ENCODE measurements around the gene HPGDS. TPM values are rescaled to one million over a fixed set of nuclear protein-coding genes. Genes with fewer than 3 reads are reported as not detected.

HPGDS gene
- total and polyA plus RNA-seq, 10 of the 15 experiments (the other 5 are each of a cell fraction or from before 2014, with no cell fraction given), result not detected

GRCh38 chr4:94306713-94307112, 35.9 kb downstream of the HPGDS start:
- ATAC-seq, result no peak
- in situ Hi-C loops (cut with MboI), result no loop called here
- POLR2A ChIA-PET, result no interaction called here

DNA sequence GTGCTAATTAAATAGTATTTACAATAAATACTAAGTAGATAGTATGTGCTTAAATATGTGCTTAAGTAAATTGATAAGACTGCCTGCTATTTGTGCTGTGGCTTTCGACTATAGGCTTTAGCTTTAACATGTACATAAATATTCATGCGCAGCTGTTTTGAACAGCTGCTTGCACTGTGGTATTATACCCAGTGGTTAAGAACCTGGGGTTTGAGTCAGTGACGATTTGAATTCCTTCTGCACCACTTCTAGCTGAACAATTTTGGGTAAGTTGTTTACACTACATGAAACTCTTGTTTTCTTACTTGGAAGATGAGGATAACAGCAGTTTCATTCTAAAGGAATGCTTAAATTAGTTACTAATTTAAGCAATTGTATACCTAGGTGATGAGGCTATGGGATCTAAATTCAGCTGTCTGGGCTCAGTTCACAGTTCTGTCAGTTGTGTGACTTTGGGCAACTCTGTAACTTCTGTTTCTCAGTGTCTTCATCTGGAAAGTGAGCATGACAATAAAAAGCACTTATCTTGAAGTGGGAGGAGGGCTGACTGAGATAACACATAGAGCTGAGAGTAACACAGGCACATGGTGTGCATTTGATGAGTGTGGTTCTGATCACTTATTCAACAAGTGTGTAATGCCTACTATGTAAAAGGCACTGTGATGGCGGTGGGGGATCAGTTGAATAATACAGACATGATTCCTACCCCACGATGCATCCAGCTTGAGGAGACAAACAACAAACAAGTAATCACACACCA, 37.0 kb downstream of the HPGDS start:
- H3K4me1 ChIP-seq (ENCODE audit: control insufficient read depth, insufficient read depth, low read length), result no peaks in the 10 kb centered on the region
- WGBS (ENCODE audit: insufficient coverage, insufficient replicate concordance, low lambda C conversion rate, missing lambda C conversion rate), result 63% methylated on average over 5 of the region's 5 CpGs
- FAIRE-seq (no peak), DNase-seq (ENCODE audit: low read depth, low spot score) (no peak), ATAC-seq (no peak)
- POLR2A ChIA-PET, result no interaction called here
- no peaks in the 10 kb centered on the region for H3K27me3 ChIP-seq (replicated peaks in 1 of 2; ENCODE audit: control insufficient read depth in 2 of 2, insufficient read depth in 2 of 2, low read length in 1 of 2)
- in situ Hi-C loops (cut with MboI), result no loop called here
- H3K4me2 ChIP-seq (ENCODE audit: control insufficient read depth, insufficient read depth), result no peak overlapping the region
- H3K9ac ChIP-seq (ENCODE audit: control insufficient read depth, insufficient read depth, low read length), result no peak overlapping the region
- CTCF ChIA-PET, result interaction anchor here (0.6 to 3.3 kb wide), 5 partner anchors 21 to 468 kb away, joined by 3 to 20 read pairs (median 3); no protein-coding TSS in a partner anchor
- H3K36me3 ChIP-seq (ENCODE audit: control insufficient read depth in 2 of 2, insufficient read depth in 2 of 2, low read length in 1 of 2), result no peaks in the 10 kb centered on the region
- H4K20me1 ChIP-seq (ENCODE audit: control insufficient read depth, insufficient read depth), result no peaks in the 10 kb centered on the region
- SMC1A ChIA-PET (ENCODE audit: uncharacterized antibody, unreplicated experiment), result interaction anchor here (0.9 to 1.1 kb wide), 2 partner anchors 306 to 315 kb away, joined by 3 read pairs; no protein-coding TSS in a partner anchor
- no peak overlapping the region for H2AFZ ChIP-seq (ENCODE audit: control insufficient read depth, low read depth, low read length)
- intact Hi-C loops (cut with micrococcal nuclease; ENCODE audit: unreplicated experiment), result loop anchor here (2.0 to 5.0 kb wide), 2 partner anchors 291 to 513 kb away; no protein-coding TSS in a partner anchor
- RAD21 ChIA-PET (ENCODE audit: unreplicated experiment), result no interaction called here
- H3K27ac ChIP-seq (ENCODE audit: control insufficient read depth, insufficient read depth), result no peak overlapping the region
- no TSS peak for BruUV-seq (replicated peaks)
- H3K9me3 ChIP-seq (replicated peaks; ENCODE audit: control insufficient read depth, insufficient read depth, low read length), result no peaks in the 10 kb centered on the region
- no peak for TF ChIP-seq NFXL1 (IDR thresholded peaks at IDR 0.05; ENCODE audit: borderline replicate concordance)
- no peak for TF ChIP-seq MXI1 (IDR thresholded peaks at IDR 0.05; ENCODE audit: low read depth, low read length)
- TF ChIP-seq TCF12 (IDR thresholded peaks at IDR 0.05; ENCODE audit: low read depth, low read length), result no peak
- TF ChIP-seq ZNF274 (IDR thresholded peaks at IDR 0.05; ENCODE audit: insufficient read depth, insufficient read length), result no peak
- TF ChIP-seq ZNF622 (IDR thresholded peaks at IDR 0.05), result no peak
- TF ChIP-seq ZNF207 (IDR thresholded peaks at IDR 0.05; ENCODE audit: borderline replicate concordance), result no peak
- TF ChIP-seq, protein P1, sequence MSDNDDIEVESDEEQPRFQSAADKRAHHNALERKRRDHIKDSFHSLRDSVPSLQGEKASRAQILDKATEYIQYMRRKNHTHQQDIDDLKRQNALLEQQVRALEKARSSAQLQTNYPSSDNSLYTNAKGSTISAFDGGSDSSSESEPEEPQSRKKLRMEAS (IDR thresholded peaks at IDR 0.05; ENCODE audit: low read depth, low read length), result no peak
- no peak for TF ChIP-seq NRF1 (conservative IDR thresholded peaks at IDR 0.05; ENCODE audit: low read depth, low read length)
- no peak for TF ChIP-seq RELA (IDR thresholded peaks at IDR 0.05; ENCODE audit: borderline replicate concordance, partially characterized antibody)
- no peak for TF ChIP-seq SPI1 (IDR thresholded peaks at IDR 0.05; ENCODE audit: borderline replicate concordance, insufficient read depth, low read depth, low read length)
- no peak for TF ChIP-seq GABPA (IDR thresholded peaks at IDR 0.05; ENCODE audit: low read depth)
- TF ChIP-seq ETV6 (conservative IDR thresholded peaks at IDR 0.05 in 1 of 2, IDR thresholded peaks at IDR 0.05 in 1 of 2; ENCODE audit: borderline replicate concordance in 1 of 2, low read depth in 1 of 2), result no peak
- no peaks in the 10 kb centered on the region for H3K79me2 ChIP-seq (ENCODE audit: control insufficient read depth, insufficient read depth, low read length)
- no peak overlapping the region for H3K4me3 ChIP-seq

More at GRCh38 chr4:94306713-94307112, 35.9 kb downstream of the HPGDS start:
- Histone ChIP-seq H2AFZ (ENCODE audit: control insufficient read depth, low read depth, low read length) (no peak overlapping the region), H3K9me3 (replicated peaks; ENCODE audit: control insufficient read depth, insufficient read depth, low read length) (no peaks in the 10 kb centered on the region), H3K79me2 (ENCODE audit: control insufficient read depth, insufficient read depth, low read length) (no peaks in the 10 kb centered on the region), H3K27me3 (replicated peaks in 1 of 2; ENCODE audit: control insufficient read depth in 2 of 2, insufficient read depth in 2 of 2, low read length in 1 of 2) (no peaks in the 10 kb centered on the region), H3K4me2 (ENCODE audit: control insufficient read depth, insufficient read depth) (no peak overlapping the region), H3K27ac (ENCODE audit: control insufficient read depth, insufficient read depth) (no peak overlapping the region), H3K9ac (ENCODE audit: control insufficient read depth, insufficient read depth, low read length) (no peak overlapping the region), H3K4me3 (no peak overlapping the region), H4K20me1 (ENCODE audit: control insufficient read depth, insufficient read depth) (no peaks in the 10 kb centered on the region), H3K4me1 (ENCODE audit: control insufficient read depth, insufficient read depth, low read length) (no peaks in the 10 kb centered on the region), H3K36me3 (ENCODE audit: control insufficient read depth in 2 of 2, insufficient read depth in 2 of 2, low read length in 1 of 2) (no peaks in the 10 kb centered on the region)
- FAIRE-seq, result no peak
- intact Hi-C loops (cut with micrococcal nuclease; ENCODE audit: unreplicated experiment), result loop anchor here (5.0 kb wide), 1 partner anchor 514 kb away; no protein-coding TSS in a partner anchor
- BruUV-seq (replicated peaks), result no TSS peak
- DNase-seq (ENCODE audit: low read depth, low spot score), result no peak
- ChIA-PET CTCF (interaction anchor here (1.0 to 3.3 kb wide), 2 partner anchors 70 to 83 kb away, joined by 3 to 20 read pairs; no protein-coding TSS in a partner anchor), SMC1A (ENCODE audit: uncharacterized antibody, unreplicated experiment) (interaction anchor here (1.1 kb wide), 1 partner anchor 305 kb away, joined by 3 read pairs; no protein-coding TSS in a partner anchor), RAD21 (ENCODE audit: unreplicated experiment) (interaction anchor here (0.6 kb wide), 1 partner anchor 163 kb away, joined by 3 read pairs; no protein-coding TSS in a partner anchor)
- TF ChIP-seq RBBP5 (conservative IDR thresholded peaks at IDR 0.05), result no peak
- TF ChIP-seq SIN3A (IDR thresholded peaks at IDR 0.05; ENCODE audit: low read depth, low read length), result no peak
- WGBS (ENCODE audit: insufficient coverage, insufficient replicate concordance, low lambda C conversion rate, missing lambda C conversion rate), result 56% methylated on average over 3 of the region's 3 CpGs
